Measurements from ENCODE around the gene PCDHB13.

GRCh38 chr5:141245250-141245717 is 31.6 kb downstream of the PCDHB13 start, which contains the start of gene PCDHB15:
- TF ChIP-seq EP300 (IDR thresholded peaks at IDR 0.05): no peak
- no peak for TF ChIP-seq POLR2A (IDR thresholded peaks at IDR 0.05)
